Activated naive CD4-positive, alpha-beta T cell treated with anti-CD3 and anti-CD28 coated beads for 36 hours (primary cell): ENCODE results near the gene RRAD. TPM values are rescaled to one million over a fixed set of nuclear protein-coding genes. Genes with fewer than 3 reads are reported as not detected.

Source experiments
- CTCF ChIA-PET: fragments of 350-600 bp; sonication (Branson Sonifier 250); formaldehyde crosslinking; loops from one replicate; lab custom pipeline; 2021; ENCODE audit warnings: antibody characterized with exemption; lab: Charles Lee
- DNase-seq: peaks from one replicate; pipeline ENCODE4 v3.0.0-alpha.2; 2020
- H3K27ac Mint-ChIP-seq: one replicate; pipeline ENCODE4 v1.8.0; 2021; ENCODE audit warnings: mild to moderate bottlenecking, mixed read lengths
- H3K27me3 Mint-ChIP-seq: one replicate; pipeline ENCODE4 v1.8.0; 2021; ENCODE audit warnings: low read depth, mixed read lengths
- H3K36me3 Mint-ChIP-seq: one replicate; pipeline ENCODE4 v1.8.0; 2021; ENCODE audit warnings: low read depth, mixed read lengths
- H3K4me1 Mint-ChIP-seq: one replicate; pipeline ENCODE4 v1.8.0; 2021; ENCODE audit warnings: low read depth, mixed read lengths
- H3K4me3 Mint-ChIP-seq: one replicate; pipeline ENCODE4 v1.8.0; 2021; ENCODE audit warnings: mild to moderate bottlenecking, moderate library complexity, mixed read lengths
- H3K9me3 Mint-ChIP-seq: one replicate; pipeline ENCODE4 v1.8.0; 2021; ENCODE audit warnings: mixed read lengths
- intact Hi-C: fragments of 100-400 bp; cut with micrococcal nuclease; formaldehyde crosslinking; loops from one replicate; pipeline ENCODE4 v1.15.1; 2023
- total RNA-seq, 2 experiments: library from RNA; stranded (reverse); gene quantifications; one replicate each; pipeline ENCODE4 v1.2.3, GENCODE V29; 2021

The RRAD gene
- total RNA-seq, 2 experiments from 2014 or later: 0.25 TPM; not detected in 1

GRCh38 chr16:66880288-66881013 lies 44.9 kb downstream of the RRAD start, which contains the start of gene PDP2:
PDP2 (plus strand) TSS chr16:66880515; CDS start chr16:66884285, 3,770 bp downstream.
- CTCF ChIA-PET: interaction anchor here (0.9 to 3.8 kb wide), 11 partner anchors 9 to 129 kb away, joined by 3 to 32 read pairs (median 4); partner anchors contain the start of genes DYNC1LI2 and NAE1
- H3K36me3 Mint-ChIP-seq: peaks cover 12% of the 10 kb centered on the region
- DNase-seq: peak; percentile 96
- peak within 1 kb of the TSS; percentile 97 for H3K4me3 Mint-ChIP-seq
- intact Hi-C loops: no loop called here
- peaks cover 2% of the 10 kb centered on the region for H3K9me3 Mint-ChIP-seq
- peak within 1 kb of the TSS; percentile 87 for H3K27ac Mint-ChIP-seq
- H3K4me1 Mint-ChIP-seq: peaks cover 51% of the 10 kb centered on the region
- H3K27me3 Mint-ChIP-seq: no peaks in the 10 kb centered on the region

DNA sequence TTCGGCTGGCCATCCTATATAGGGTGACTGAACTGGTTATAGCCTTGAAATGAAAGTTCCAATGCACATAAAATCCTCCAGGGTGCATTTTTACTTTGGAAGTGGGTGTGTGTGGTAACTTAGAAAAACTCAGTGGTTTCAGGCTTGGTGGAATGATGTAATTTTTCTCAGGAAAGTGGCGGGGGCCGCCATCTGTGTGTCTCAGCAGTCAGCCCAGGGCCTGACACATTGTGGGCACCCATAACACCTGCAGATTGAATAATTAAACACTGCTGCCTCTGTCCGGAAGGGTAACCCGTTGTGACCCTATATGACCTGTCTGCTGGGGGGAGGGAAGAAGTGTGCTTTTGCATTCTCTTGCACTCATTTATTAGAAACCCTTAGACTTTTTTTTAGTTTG lies 47.3 kb downstream of the RRAD start:
- peak overlapping the region; percentile 10 for H3K4me3 Mint-ChIP-seq
- peaks cover 4% of the 10 kb centered on the region for H3K36me3 Mint-ChIP-seq
- H3K9me3 Mint-ChIP-seq: peaks cover 2% of the 10 kb centered on the region
- H3K27me3 Mint-ChIP-seq: no peaks in the 10 kb centered on the region
- H3K27ac Mint-ChIP-seq: peak overlapping the region; percentile 60
- peak; percentile 65 for DNase-seq
- intact Hi-C loops: no loop called here
- H3K4me1 Mint-ChIP-seq: peaks cover 64% of the 10 kb centered on the region
- CTCF ChIA-PET: interaction anchor here (0.6 to 1.1 kb wide), 4 partner anchors 10 to 342 kb away, joined by 3 to 4 read pairs (median 4); no protein-coding TSS in a partner anchor

- peak; percentile 19 for DNase-seq
- Mint-ChIP-seq H3K9me3 (peaks cover 2% of the 10 kb centered on the region), H3K27me3 (no peaks in the 10 kb centered on the region), H3K36me3 (no peaks in the 10 kb centered on the region), H3K4me3 (no peak overlapping the region), H3K4me1 (peaks cover 46% of the 10 kb centered on the region), H3K27ac (peak overlapping the region; percentile 73)
- CTCF ChIA-PET: interaction anchor here (0.6 to 2.1 kb wide), 7 partner anchors 10 to 179 kb away, joined by 3 to 8 read pairs (median 4); partner anchors contain the start of gene NAE1
- intact Hi-C loops: no loop called here
Measured at GRCh38 chr16:66874079-66874775, 51.1 kb downstream of the RRAD start.

DNA sequence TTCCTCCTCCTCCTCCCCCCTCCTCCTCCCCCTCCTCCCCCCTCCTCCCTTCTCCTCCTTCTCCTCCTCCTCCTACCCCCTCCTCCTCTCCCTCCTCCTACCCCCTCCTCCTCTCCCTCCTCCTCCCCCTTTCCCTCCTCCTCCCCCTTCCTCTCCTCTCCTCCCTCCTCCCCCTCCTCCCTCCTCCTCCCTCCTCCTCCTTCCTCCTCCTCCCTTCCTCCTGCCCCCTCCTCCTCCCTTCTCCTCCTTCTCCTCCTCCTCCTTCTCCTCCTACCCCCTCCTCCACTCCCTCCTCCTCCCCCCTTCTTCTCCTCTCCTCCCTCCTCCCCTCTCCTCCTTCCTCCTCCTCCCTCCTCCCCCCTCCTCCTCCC lies 51.7 kb downstream of the RRAD start:
- Mint-ChIP-seq H3K27ac (no peak overlapping the region), H3K36me3 (no peaks in the 10 kb centered on the region), H3K9me3 (peaks cover 2% of the 10 kb centered on the region), H3K4me1 (peaks cover 43% of the 10 kb centered on the region), H3K4me3 (no peak overlapping the region), H3K27me3 (no peaks in the 10 kb centered on the region)
- DNase-seq: no peak
- intact Hi-C loops: loop anchor here (1.0 to 2.0 kb wide), 9 partner anchors 42 to 465 kb away; partner anchors contain the start of genes CES2, CIAO2B, CKLF and DYNC1LI2
- CTCF ChIA-PET: interaction anchor here (0.6 to 1.7 kb wide), 8 partner anchors 17 to 296 kb away, joined by 3 to 18 read pairs (median 4); partner anchors contain the start of genes NAE1 and RRAD

DNA sequence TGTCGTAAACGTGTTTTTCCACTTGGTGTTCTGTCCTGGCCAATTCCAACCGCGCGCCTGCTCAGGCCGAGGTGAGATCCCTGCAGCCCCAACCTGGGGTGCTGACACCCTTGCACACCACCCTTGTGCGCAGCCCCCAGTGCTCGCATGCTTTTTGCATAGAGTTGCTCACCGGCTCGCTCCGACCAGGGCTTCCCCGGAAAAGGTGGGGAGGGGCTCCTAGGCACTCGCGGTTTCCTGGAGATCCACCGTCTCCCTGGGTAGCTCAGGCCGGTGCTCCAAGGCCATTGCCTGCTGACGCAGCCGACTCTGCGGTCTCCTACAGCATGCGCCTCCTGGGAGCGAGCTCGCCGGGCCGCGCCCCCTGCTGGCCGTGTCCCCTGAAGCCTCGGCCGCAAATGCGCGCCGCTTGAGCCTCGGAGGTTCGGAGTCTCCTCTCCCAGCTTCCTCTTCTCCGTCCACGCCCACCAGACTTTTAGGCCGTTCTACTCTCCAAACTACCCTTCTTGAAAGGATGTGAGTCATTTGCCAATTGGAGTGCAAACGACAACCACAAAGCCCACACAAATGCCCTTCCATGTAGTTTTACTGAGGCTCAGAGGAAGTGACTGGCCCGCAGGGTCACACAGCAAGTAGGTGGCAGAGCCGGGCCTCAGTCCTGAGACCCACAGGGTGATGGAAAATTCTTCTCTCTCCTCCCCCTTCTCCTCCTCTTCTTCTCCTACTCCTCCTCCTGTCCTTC lies 52.2 kb downstream of the RRAD start:
- Mint-ChIP-seq H3K9me3 (peaks cover 2% of the 10 kb centered on the region), H3K4me3 (peak overlapping the region; percentile 62), H3K27ac (peak overlapping the region; percentile 81), H3K27me3 (no peaks in the 10 kb centered on the region), H3K4me1 (peaks cover 38% of the 10 kb centered on the region), H3K36me3 (no peaks in the 10 kb centered on the region)
- CTCF ChIA-PET: interaction anchor here (0.6 to 1.7 kb wide), 14 partner anchors 14 to 297 kb away, joined by 3 to 18 read pairs (median 3); partner anchors contain the start of genes NAE1 and RRAD
- intact Hi-C loops: loop anchor here (1.0 to 2.0 kb wide), 9 partner anchors 42 to 465 kb away; partner anchors contain the start of genes CES2, CIAO2B, CKLF and DYNC1LI2
- peak; percentile 93 for DNase-seq

GRCh38 chr16:66872559-66872942 lies 52.8 kb downstream of the RRAD start:
- intact Hi-C loops: loop anchor here (2.0 kb wide), 4 partner anchors 62 to 320 kb away; partner anchors contain the start of genes CES2, CIAO2B, CKLF and DYNC1LI2
- Mint-ChIP-seq H3K27me3 (no peaks in the 10 kb centered on the region), H3K9me3 (peaks cover 2% of the 10 kb centered on the region), H3K36me3 (no peaks in the 10 kb centered on the region), H3K27ac (no peak overlapping the region), H3K4me1 (peaks cover 34% of the 10 kb centered on the region), H3K4me3 (peak overlapping the region; percentile 62)
- no peak for DNase-seq
- CTCF ChIA-PET: interaction anchor here (0.6 to 1.7 kb wide), 13 partner anchors 13 to 264 kb away, joined by 3 to 18 read pairs (median 3); partner anchors contain the start of genes NAE1 and RRAD

DNA sequence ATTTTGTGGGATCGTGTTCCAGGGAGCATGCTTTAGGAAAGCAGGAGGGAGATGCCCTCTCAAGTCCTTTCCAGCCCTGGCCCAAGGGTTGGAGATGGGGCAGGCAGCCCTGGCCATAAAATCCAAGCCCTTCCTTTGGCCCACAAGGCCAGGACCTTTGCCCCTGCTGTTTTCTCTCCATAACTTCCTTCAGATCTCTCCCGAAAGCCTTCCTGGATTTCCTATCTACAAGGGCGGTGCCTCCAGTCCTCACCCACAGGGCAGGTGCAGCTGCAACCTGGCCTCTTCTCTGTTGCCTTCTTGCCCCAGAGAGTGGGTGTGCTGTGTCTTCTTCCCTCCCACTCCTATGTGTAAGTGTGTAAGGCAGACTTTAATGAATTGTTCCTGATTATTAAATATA lies 53.5 kb downstream of the RRAD start:
- Mint-ChIP-seq H3K27ac (no peak overlapping the region), H3K9me3 (peaks cover 2% of the 10 kb centered on the region), H3K36me3 (no peaks in the 10 kb centered on the region), H3K4me3 (no peak overlapping the region), H3K4me1 (peaks cover 33% of the 10 kb centered on the region), H3K27me3 (no peaks in the 10 kb centered on the region)
- CTCF ChIA-PET: interaction anchor here (0.7 to 1.7 kb wide), 7 partner anchors 9 to 119 kb away, joined by 3 to 18 read pairs (median 4); partner anchors contain the start of genes NAE1 and PDP2
- intact Hi-C loops: loop anchor here (2.0 kb wide), 4 partner anchors 63 to 319 kb away; partner anchors contain the start of genes CES2, CIAO2B, CKLF and DYNC1LI2
- no peak for DNase-seq

Other genes with a start within 250 kb of the RRAD start
- gene CMTM4, start 228.8 kb downstream of the RRAD start, total RNA-seq: 1 to 10 TPM; 4.6 to 4.7 TPM
- 10 to 100 TPM; 30.8 to 31.0 TPM for gene DYNC1LI2, start 173.9 kb downstream of the RRAD start, total RNA-seq
- not detected for gene TERB1, start 124.0 kb downstream of the RRAD start, total RNA-seq
- 100 to 1,000 TPM; 108 to 115 TPM for gene NAE1, start 94.6 kb downstream of the RRAD start, total RNA-seq
- gene CA7, start 81.1 kb downstream of the RRAD start, total RNA-seq: not detected
- 10 to 100 TPM; 18.8 to 20.6 TPM for gene PDP2, start 45.0 kb downstream of the RRAD start, total RNA-seq
- not detected for gene CDH16, start 6.7 kb downstream of the RRAD start, total RNA-seq
- 100 to 1,000 TPM; 169 to 173 TPM for gene CIAO2B, start 8.9 kb upstream of the RRAD start, total RNA-seq
- 10 to 100 TPM; 20.0 to 22.0 TPM for gene CES2, start 10.0 kb upstream of the RRAD start, total RNA-seq
- gene CES3, start 35.7 kb upstream of the RRAD start, total RNA-seq: under 1 TPM; 0.17 to 0.55 TPM
- 1 to 10 TPM; 4.9 to 5.1 TPM for gene CES4A, start 63.1 kb upstream of the RRAD start, total RNA-seq
- gene CBFB, start 103.6 kb upstream of the RRAD start, total RNA-seq: 10 to 100 TPM; 79.6 to 86.8 TPM
- gene PHAF1, start 184.4 kb upstream of the RRAD start, total RNA-seq: 1 to 10 TPM; 7.8 to 8.4 TPM
- gene B3GNT9, start 225.5 kb upstream of the RRAD start, total RNA-seq: 1 to 10 TPM; 1.1 to 1.2 TPM
- 10 to 100 TPM; 17.7 to 21.1 TPM for gene TRADD, start 234.4 kb upstream of the RRAD start, total RNA-seq
- 10 to 100 TPM; 13.8 to 15.3 TPM for gene FBXL8, start 234.4 kb upstream of the RRAD start, total RNA-seq
- gene HSF4, start 239.2 kb upstream of the RRAD start, total RNA-seq: 10 to 100 TPM; 11.1 to 12.3 TPM
- gene NOL3, start 245.0 kb upstream of the RRAD start, total RNA-seq: 1 to 10 TPM; 3.8 to 4.4 TPM